Ovary (tissue), 3 donors: ENCODE data around the gene NUTM2D.
"Not testable (repeated sequence)": the region's sequence is repeated elsewhere in the genome, so short reads cannot be mapped to it uniquely, and the experiment has no call there.

Experiments
- CTCF ChIP-seq, 3 donors: fragments of 450-650 bp in 2 of 3; fragments of 200-600 bp in 1 of 3; IDR thresholded peaks; one replicate each; pipeline versions ENCODE4 v1.5.1 to v1.8.0; 2016 to 2022; ENCODE audit warnings: antibody characterized with exemption in 3 of 3, mild to moderate bottlenecking in 1 of 3
- POLR2A ChIP-seq: fragments of 450-650 bp; IDR thresholded peaks from one replicate; pipeline ENCODE4 v1.6.1; 2017; ENCODE audit warnings: antibody characterized with exemption, mild to moderate bottlenecking, moderate library complexity
- donor health status: DM: no; HTN: no; CAD: no.

GRCh38 chr10:87341546-87342142, 15.9 kb upstream of the NUTM2D start:
- not testable (repeated sequence) for TF ChIP-seq CTCF (IDR thresholded peaks at IDR 0.05); POLR2A
